Measurements from ENCODE around the gene SSRP1.
"Not testable (repeated sequence)": the region's sequence is repeated elsewhere in the genome, so short reads cannot be mapped to it uniquely, and the experiment has no call there.

Gene SSRP1

DNA sequence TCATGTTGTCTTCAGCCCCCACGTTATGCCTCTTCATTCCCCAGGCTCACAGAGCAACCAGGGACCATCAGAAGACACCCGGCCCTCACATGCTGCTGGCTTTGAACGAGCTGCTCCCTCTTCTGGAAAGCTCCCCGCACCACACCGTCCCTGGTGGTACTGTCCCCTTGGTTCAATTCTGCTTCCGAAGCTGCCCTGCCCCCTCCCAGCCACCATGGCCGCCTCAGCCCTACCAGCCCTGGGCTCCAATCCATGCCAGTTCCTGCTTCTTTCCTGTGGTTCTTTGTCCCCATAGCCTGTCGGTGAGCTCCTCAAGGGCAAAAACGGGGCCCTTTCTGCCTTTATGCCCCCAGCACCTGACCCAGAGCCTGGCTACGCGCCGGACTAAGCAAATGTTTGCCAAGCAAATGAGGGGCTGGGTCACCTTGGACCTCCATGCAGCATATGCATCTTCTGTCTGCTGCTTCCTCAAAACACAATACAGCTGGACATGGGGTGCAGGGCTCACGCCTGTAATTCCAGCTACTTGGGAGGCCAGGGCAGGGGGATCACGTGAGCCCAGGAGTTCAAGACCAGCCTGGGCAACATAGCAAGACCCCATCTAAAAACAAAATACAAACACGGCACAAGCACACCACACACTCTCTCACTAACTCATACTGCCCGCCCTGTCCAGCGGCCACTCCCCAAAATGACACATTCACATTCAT, 32.3 kb downstream of the SSRP1 start:
- no peak for DNase-seq (ENCODE audit: extremely low read depth in 1 of 2, low read depth in 1 of 2)

GRCh38 chr11:57302489-57302888, 33.2 kb downstream of the SSRP1 start:
- no peak for DNase-seq (ENCODE audit: extremely low read depth in 1 of 2, low read depth in 1 of 2)

GRCh38 chr11:57301711-57302423, 33.8 kb downstream of the SSRP1 start:
- DNase-seq (ENCODE audit: extremely low read depth in 1 of 2, low read depth in 1 of 2) = no peak

GRCh38 chr11:57300785-57301184, 34.9 kb downstream of the SSRP1 start:
- no peak for DNase-seq (ENCODE audit: extremely low read depth in 1 of 2, low read depth in 1 of 2)

DNA sequence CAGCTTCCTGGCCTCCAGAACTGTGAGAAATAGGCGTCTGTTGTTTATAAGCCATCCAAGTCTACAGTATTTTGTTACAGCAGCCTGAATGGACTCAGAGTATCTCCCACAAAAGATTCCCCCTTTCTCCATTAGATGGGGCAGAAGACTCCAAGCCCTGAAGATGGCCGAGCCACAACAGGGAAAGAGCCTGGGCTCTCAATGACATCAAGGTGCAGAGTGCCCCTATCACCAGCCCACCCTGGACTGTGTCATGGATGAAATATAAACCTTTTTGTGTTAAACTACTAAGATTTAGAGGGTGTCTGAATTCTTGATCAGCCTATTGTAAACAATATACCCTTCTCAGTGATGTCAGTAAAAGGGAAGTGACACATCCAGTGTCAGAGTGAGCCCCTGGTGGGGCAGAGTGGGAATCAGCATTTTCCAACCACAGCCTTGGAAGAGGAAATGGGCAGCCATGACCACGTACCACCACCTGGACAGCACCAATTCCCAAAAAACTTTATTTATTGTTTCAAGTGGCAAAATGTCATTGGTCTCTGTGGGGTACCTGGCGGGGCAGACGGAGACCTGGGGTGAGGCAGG, 36.4 kb downstream of the SSRP1 start:
- DNase-seq (ENCODE audit: extremely low read depth in 1 of 2, low read depth in 1 of 2) = no peak

DNA sequence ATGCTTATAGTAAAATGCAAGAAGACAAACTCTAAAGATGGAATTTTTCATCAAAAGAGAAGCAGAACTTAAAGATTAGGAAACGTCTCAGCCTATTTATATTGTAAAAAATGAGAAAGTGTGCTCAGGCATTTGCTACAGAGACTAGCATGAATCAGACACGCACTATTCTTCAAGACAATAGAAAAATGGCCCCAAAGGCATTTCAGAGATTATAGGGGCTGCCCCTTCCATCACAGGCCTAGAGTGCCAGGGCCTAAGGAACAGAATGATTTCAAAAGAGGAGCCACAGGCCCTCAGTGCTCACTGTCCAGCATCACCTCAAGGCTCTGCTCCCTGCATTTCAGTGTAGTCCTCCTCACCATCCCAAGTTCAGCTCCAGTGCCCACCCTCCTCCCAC, 38.5 kb downstream of the SSRP1 start:
- DNase-seq (ENCODE audit: extremely low read depth in 1 of 2, low read depth in 1 of 2) = no peak

GRCh38 chr11:57296205-57296604, 39.5 kb downstream of the SSRP1 start:
- DNase-seq (ENCODE audit: extremely low read depth in 1 of 2, low read depth in 1 of 2) = not testable (repeated sequence)

DNA sequence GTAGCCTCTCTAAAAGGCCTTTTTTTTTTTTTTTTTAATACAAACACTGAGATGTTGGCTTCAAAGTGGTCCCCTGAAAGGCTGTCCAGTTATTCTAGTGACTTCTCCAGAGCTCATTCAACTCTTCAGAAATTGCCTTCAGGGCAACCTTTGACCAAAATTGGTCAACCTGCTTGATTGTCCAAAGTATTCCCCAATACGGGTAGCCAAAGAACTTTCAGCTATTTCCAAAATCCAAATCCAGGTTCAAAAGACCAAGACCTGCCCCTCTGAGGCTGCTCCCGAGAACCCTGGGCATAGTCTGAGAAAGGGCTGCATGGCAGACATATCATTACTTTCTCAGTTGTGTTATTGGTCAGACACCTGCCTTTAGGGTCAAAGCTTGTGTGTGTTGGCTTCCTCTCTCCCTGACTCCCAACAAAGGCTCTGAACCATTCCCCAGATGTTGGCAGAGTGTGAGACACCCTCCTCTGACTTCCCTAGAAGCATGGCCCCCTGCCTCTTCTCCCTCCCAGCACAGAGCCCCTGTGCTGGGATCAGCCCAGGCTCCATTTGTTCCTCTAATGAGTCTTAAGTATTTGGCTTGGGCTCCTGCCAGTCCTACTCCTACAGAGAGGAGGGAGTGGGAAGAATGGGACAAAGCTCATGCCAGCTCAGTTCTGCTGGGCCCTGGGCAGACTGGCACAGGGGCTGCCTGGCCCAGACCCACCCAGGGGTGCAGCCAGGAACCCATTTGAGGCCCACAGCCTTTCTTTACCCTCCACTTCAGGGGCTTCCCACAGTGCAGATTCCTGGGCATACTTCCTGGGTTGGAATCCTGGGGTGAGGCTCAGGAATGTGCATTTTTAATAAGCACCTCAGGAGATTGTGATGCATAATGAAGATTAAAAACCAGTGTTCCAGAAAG, 41.2 kb downstream of the SSRP1 start:
- no peak for DNase-seq (ENCODE audit: extremely low read depth in 1 of 2, low read depth in 1 of 2)

DNA sequence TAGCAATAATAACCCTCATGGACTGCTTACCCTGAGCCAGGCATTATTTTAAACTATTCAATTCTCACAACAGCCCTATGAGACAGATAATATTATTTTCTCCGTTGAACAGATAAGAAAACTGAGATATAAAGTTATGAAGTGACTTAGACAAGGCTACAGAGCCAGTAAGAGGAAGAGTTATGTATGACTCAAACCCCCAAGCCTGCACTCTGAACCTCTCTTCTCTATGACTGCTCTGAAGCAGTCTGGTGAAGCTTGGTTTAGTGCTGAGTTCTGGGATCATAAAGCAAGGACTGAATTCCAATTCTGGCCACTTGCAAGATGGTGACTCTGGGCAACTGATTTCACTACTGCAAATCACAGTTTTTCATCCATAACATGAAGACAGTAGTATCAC, 45.4 kb downstream of the SSRP1 start:
- DNase-seq (ENCODE audit: extremely low read depth in 1 of 2, low read depth in 1 of 2) = no peak

- no peak for DNase-seq (ENCODE audit: extremely low read depth in 1 of 2, low read depth in 1 of 2)
Observed at GRCh38 chr11:57288771-57289579, 46.7 kb downstream of the SSRP1 start.

GRCh38 chr11:57287884-57288283, 47.8 kb downstream of the SSRP1 start:
- no peak for DNase-seq (ENCODE audit: extremely low read depth in 1 of 2, low read depth in 1 of 2)

DNA sequence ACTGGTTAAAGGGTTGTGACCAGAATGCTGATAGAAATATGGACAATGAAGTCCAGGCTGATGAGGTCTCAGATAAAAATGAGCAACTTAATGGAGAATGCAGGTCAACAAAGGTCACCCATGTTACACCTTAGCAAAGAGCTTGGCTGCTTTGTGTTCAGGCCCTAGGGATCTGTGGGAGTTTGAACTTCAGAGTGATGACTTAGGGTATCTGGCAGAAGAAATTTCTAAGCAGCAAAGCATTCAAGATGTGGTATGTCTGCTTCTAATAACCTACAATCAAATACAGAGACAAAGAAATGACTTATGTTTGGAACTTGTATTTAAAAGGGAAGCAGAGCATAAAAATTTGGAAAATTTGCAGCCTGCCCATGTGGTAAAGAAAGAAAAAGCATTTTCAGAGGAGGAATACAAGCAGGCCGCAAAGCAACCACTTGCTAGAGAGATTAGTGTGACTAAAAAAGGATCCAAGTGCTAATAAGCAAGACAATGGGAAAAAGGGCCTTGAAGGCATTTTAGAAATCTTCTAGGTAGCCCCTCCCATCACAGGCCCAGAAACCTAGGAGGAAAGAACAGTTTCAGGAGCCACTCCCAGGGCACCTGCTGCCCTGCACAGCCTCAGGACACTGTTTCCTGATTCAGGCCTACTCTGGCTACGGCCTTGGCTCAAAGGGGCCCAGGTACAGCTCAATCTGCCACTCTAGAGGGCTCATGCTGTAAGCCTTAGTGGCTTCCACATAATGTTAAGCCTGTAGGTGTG, 52.3 kb downstream of the SSRP1 start:
- DNase-seq (ENCODE audit: extremely low read depth in 1 of 2, low read depth in 1 of 2) = no peak

GRCh38 chr11:57281546-57281945, 54.1 kb downstream of the SSRP1 start:
- DNase-seq (ENCODE audit: extremely low read depth in 1 of 2, low read depth in 1 of 2) = not testable (repeated sequence)

DNA sequence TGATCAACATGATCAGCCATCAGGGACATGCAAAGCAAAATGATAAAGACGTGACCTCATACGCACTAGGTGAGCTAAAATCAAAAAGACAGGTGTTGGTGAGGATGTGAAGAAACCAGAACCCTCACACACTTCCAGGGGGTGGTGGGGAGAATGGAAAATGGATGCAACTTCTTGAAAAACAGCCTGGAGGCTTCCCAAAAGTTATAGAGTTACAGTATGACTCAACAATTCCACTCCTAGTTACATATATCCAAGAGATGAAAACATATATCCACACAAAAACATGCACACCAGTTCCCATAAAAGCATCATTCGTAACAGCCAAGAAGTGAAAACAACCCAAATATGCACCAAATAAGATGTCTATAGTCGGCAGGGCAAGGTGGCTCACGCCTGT, 56.6 kb downstream of the SSRP1 start:
- no peak for DNase-seq (ENCODE audit: extremely low read depth in 1 of 2, low read depth in 1 of 2)

DNA sequence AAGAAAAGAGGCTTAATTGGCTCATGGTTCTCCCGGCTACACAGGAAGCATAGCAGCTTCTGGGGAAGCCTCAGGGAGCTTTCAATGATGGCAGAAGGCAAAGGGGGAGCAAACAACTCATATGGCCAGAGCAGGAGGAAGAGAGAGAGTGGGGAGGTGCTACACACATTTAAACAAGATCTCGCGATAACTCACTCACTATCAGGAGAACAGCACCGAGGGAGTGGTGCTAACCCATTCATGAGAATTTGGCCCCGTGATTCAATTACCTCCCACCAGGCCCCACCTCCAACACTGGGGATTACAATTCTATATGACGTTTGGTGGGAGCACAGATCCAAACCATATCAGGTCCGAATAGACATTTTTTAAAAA, 57.0 kb downstream of the SSRP1 start:
- DNase-seq (ENCODE audit: extremely low read depth in 1 of 2, low read depth in 1 of 2) = no peak

DNA sequence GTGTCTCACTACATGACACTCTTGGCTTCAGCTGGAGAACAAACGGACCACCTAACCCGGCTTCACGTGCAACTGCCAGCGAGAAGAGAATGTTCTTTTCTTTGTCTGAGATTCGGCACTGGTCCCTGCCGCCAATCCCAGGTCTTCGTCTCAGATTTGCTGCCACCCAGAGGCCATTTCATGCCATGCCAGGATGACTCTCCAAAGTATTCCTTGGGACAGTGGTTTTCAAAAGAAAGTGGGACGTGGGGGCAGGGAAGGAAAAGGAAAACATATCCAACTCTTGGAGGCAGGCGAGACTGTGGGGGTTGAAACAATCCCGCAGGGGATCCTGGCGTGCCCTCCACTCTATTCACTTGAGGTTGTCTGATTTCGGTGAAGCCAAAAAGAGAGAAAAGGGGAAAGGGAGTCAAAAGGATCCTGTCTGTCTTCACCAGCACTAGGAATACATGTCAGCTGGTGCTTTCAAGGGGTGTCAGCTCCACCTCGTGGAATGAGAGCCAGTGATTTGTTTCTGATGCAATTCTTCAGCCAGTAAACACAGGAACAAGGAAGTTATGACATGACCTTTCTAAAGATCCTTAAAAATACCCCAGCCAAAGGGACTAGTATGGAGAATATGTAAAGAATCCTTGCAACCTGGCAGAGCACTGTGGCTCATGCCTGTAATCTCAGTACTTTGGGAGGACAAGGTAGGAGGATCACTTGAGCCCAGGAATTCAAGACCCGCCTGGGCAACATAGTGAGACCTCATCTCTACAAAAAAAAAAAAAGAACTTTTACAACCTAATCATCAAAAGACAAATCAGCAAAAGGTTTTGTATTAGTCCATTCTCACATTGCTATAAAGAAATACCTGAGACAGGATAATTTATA, 57.6 kb downstream of the SSRP1 start:
- DNase-seq (ENCODE audit: extremely low read depth in 1 of 2, low read depth in 1 of 2) = peak in 1 of 2 donors; percentile 7

GRCh38 chr11:57276971-57277675, 58.6 kb downstream of the SSRP1 start:
- DNase-seq (ENCODE audit: extremely low read depth in 1 of 2, low read depth in 1 of 2) = no peak

Data from activated CD8-positive, alpha-beta memory T cell treated with anti-CD3 and anti-CD28 coated beads for 1 hour (primary cell).